K562 (cell line): Measurements from ENCODE around the gene MAP3K7CL. TPM values are rescaled to one million over a fixed set of nuclear protein-coding genes. Genes with fewer than 3 reads are reported as not detected.

Experiments used
- ATAC-seq: fragments of 200-7000 bp; cut with Tn5 transposase; 3 replicates; pipeline ENCODE4 v1.9.1; 2020; ENCODE audit warnings: moderate library complexity
- BruUV-seq: library from RNA; stranded (reverse); fragments of 400-500 nt; replicated peaks from 2 replicates; lab custom pipeline; 2021; lab: Mats Ljungman, UMichigan
- CTCF ChIA-PET: fragments of 300-600 bp; formaldehyde crosslinking; extraction: SDS; loops from one replicate; lab custom pipeline; 2021; ENCODE audit warnings: low intra/inter-chr PET ratio; lab: Yijun Ruan, JAX
- POLR2A ChIA-PET: fragments of 300-600, 350-650 bp; sonication (Branson Sonifier 250); formaldehyde crosslinking; extraction: SDS; loops from one replicate; lab custom pipeline; 2021; ENCODE audit warnings: antibody characterized with exemption, inconsistent platforms; lab: Yijun Ruan, JAX
- DNase-seq, 4 experiments: peaks; one replicate each; pipeline versions ENCODE4 v3.0.0 to v3.0.0-alpha.2; 2011 to 2018; ENCODE audit warnings: low spot score in 3 of 4, mixed read lengths in 3 of 4; ENCODE audit errors: extremely low read depth in 1 of 4
- FAIRE-seq: peaks from 2 replicates; lab custom pipeline; 2011; peaks lifted over from hg19 to GRCh38; lab: Jason Lieb, UNC
- H2AFZ ChIP-seq: 2 replicates; pipeline ENCODE4 v1.6.0; 2011; ENCODE audit warnings: low read depth, low read length, control low read depth, inconsistent platforms
- H3K27ac ChIP-seq: fragments of 200-600 bp; 3 replicates; pipeline ENCODE4 v1.8.0; 2011; ENCODE audit warnings: low read depth, mild to moderate bottlenecking, control low read depth, inconsistent platforms, low read length, moderate library complexity, mixed read lengths; ENCODE audit errors: extremely low read depth
- H3K27me3 ChIP-seq, 2 experiments: fragments of 300-600 bp in 1 of 2; 2 replicates in 1 of 2; 3 replicates in 1 of 2; pipeline versions ENCODE4 v1.6.0 to v1.8.0; 2011; ENCODE audit warnings: inconsistent platforms in 2 of 2, low read length in 2 of 2, mild to moderate bottlenecking in 1 of 2, mixed read lengths in 1 of 2, moderate library complexity in 1 of 2; ENCODE audit not compliant: control insufficient read depth in 2 of 2, insufficient read depth in 2 of 2
- H3K36me3 ChIP-seq: fragments of 300-600 bp; 3 replicates; pipeline ENCODE4 v1.8.0; 2011; ENCODE audit warnings: mild to moderate bottlenecking, low read length, inconsistent platforms; ENCODE audit not compliant: control insufficient read depth, insufficient read depth
- H3K4me1 ChIP-seq, 2 experiments: fragments of 200-600 bp in 1 of 2; replicated peaks in 1 of 2; 2 replicates in 1 of 2; 3 replicates in 1 of 2; pipeline versions ENCODE4 v1.5.1 to v1.8.0; 2011; ENCODE audit warnings: inconsistent platforms in 2 of 2, low read length in 2 of 2, mild to moderate bottlenecking in 1 of 2, mixed read lengths in 1 of 2, moderate library complexity in 1 of 2; ENCODE audit not compliant: control insufficient read depth in 2 of 2, insufficient read depth in 2 of 2
- H3K4me2 ChIP-seq: 2 replicates; pipeline ENCODE4 v1.6.1; 2011; ENCODE audit warnings: low read length, control low read depth, inconsistent platforms, mixed read lengths; ENCODE audit not compliant: insufficient read depth
- H3K4me3 ChIP-seq: fragments of 200-600 bp; sonication (generic), shearing (Covaris generic); 2 replicates; pipeline ENCODE4 v1.5.1; 2016; ENCODE audit warnings: control low read depth, inconsistent platforms
- H3K79me2 ChIP-seq: fragments of 200-600 bp; 3 replicates; pipeline ENCODE4 v1.8.0; 2011; ENCODE audit warnings: low read length, inconsistent platforms; ENCODE audit not compliant: control insufficient read depth, insufficient read depth
- H3K9ac ChIP-seq, 2 experiments: 2 replicates each; pipeline versions ENCODE4 v1.6.0 to v1.6.1; 2011; ENCODE audit warnings: low read depth in 2 of 2, low read length in 2 of 2, control low read depth in 1 of 2, inconsistent platforms in 1 of 2, mild to moderate bottlenecking in 1 of 2, mixed read lengths in 1 of 2; ENCODE audit not compliant: insufficient read depth in 1 of 2
- H3K9me1 ChIP-seq: one replicate; pipeline ENCODE4 v1.6.0; 2011; ENCODE audit warnings: inconsistent platforms, mild to moderate bottlenecking, low read length, moderate library complexity; ENCODE audit not compliant: control insufficient read depth, insufficient read depth
- H3K9me3 ChIP-seq: replicated peaks from 2 replicates; pipeline ENCODE4 v1.5.1; 2011; ENCODE audit warnings: low read depth, low read length, inconsistent platforms; ENCODE audit not compliant: control insufficient read depth, insufficient read depth
- H4K20me1 ChIP-seq: replicated peaks from 2 replicates; pipeline ENCODE4 v1.6.1; 2011; ENCODE audit warnings: low read length, inconsistent platforms, mixed read lengths; ENCODE audit not compliant: control insufficient read depth, insufficient read depth
- DMBX1 ChIP-seq: fragments of 250-450 bp; sonication (Bioruptor Pico); IDR thresholded peaks from 2 replicates; pipeline ENCODE4 v1.8.0; 2022; ENCODE audit warnings: inconsistent platforms, mild to moderate bottlenecking, moderate library complexity, borderline replicate concordance
- ELF4 ChIP-seq: fragments of 450-650 bp; formaldehyde crosslinking; IDR thresholded peaks from 2 replicates; pipeline ENCODE4 v1.4.0; 2022; ENCODE audit warnings: missing genetic modification characterization
- ESRRB ChIP-seq: fragments of 250-450 bp; sonication (Bioruptor Pico); IDR thresholded peaks from 2 replicates; pipeline ENCODE4 v1.5.0; 2020; ENCODE audit warnings: mild to moderate bottlenecking, moderate library complexity, borderline replicate concordance
- HMGN3 ChIP-seq: IDR thresholded peaks from 2 replicates; pipeline ENCODE4 v1.6.1; 2011; ENCODE audit warnings: borderline replicate concordance, low read depth, mild to moderate bottlenecking, mixed read lengths, low read length; ENCODE audit not compliant: insufficient read length; ENCODE audit errors: extremely low read depth
- KLF16 ChIP-seq: IDR thresholded peaks from 2 replicates; pipeline ENCODE4 v1.6.1; 2016; ENCODE audit warnings: antibody characterized with exemption
- MCM7 ChIP-seq, 2 experiments: fragments of 450-650 bp; IDR thresholded peaks; 2 replicates each; pipeline ENCODE4 v1.6.1; 2016 to 2018
- NFIC ChIP-seq: fragments of 450-650 bp; IDR thresholded peaks from 2 replicates; pipeline ENCODE4 v1.6.1; 2017; ENCODE audit warnings: mild to moderate bottlenecking, inconsistent platforms
- OTX1 ChIP-seq: fragments of 450-650 bp; formaldehyde crosslinking; IDR thresholded peaks from 2 replicates; pipeline ENCODE4 v1.4.0; 2022; ENCODE audit warnings: mild to moderate bottlenecking
- RBBP5 ChIP-seq: fragments of 200-600 bp; sonication (generic); IDR thresholded peaks from 2 replicates; pipeline ENCODE4 v1.6.1; 2012; ENCODE audit warnings: borderline replicate concordance, mild to moderate bottlenecking, low read length, control low read depth, inconsistent platforms; ENCODE audit not compliant: insufficient read depth, poor library complexity, severe bottlenecking
- RBM39 ChIP-seq: fragments of 200-400 bp; formaldehyde crosslinking; optimal IDR thresholded peaks from 2 replicates; pipeline ENCODE3; 2018; ENCODE audit warnings: low read depth, low read length
- SP2 ChIP-seq: IDR thresholded peaks from 2 replicates; pipeline ENCODE4 v1.6.1; 2011; ENCODE audit warnings: mild to moderate bottlenecking, low read depth, low read length, moderate library complexity; ENCODE audit not compliant: poor library complexity, severe bottlenecking; ENCODE audit errors: extremely low read depth
- SRSF9 ChIP-seq: fragments of 200-400 bp; formaldehyde crosslinking; IDR thresholded peaks from 2 replicates; pipeline ENCODE4 v1.6.1; 2017; ENCODE audit warnings: low read depth, low read length, borderline replicate concordance
- U2AF1 ChIP-seq: fragments of 200-400 bp; formaldehyde crosslinking; optimal IDR thresholded peaks from 2 replicates; pipeline ENCODE3; 2017; ENCODE audit warnings: mild to moderate bottlenecking, low read depth, low read length, moderate library complexity
- ZNF133 ChIP-seq: fragments of 250-450 bp; sonication (Bioruptor Pico); IDR thresholded peaks from 2 replicates; pipeline ENCODE4 v1.4.0; 2020; ENCODE audit warnings: mild to moderate bottlenecking
- ZNF551 ChIP-seq: fragments of 250-450 bp; sonication (Bioruptor Pico); IDR thresholded peaks from 2 replicates; pipeline ENCODE4 v1.5.0; 2021; ENCODE audit warnings: mild to moderate bottlenecking, moderate library complexity
- ZNF57 ChIP-seq: fragments of 450-650 bp; formaldehyde crosslinking; IDR thresholded peaks from 2 replicates; pipeline ENCODE4 v1.4.0; 2020; ENCODE audit warnings: mild to moderate bottlenecking, moderate library complexity
- WGBS: fragments of 100-300 bp; shearing (Covaris generic); methylation state at CpG from one replicate; pipeline ENCODE4 v1.1.6; 2016; ENCODE audit warnings: low coverage, mixed read lengths; ENCODE audit not compliant: insufficient coverage; ENCODE audit errors: missing lambda C conversion rate; 5-methylcytosine and 5-hydroxymethylcytosine counted together
- in situ Hi-C: fragments of 300-500 bp; cut with MboI; formaldehyde crosslinking; loops from 4 replicates; pipeline ENCODE4 v1.15.0; 2018; ENCODE audit warnings: inconsistent platforms, mixed read lengths
- intact Hi-C: fragments of 100-400 bp; cut with micrococcal nuclease; formaldehyde crosslinking; loops from 2 replicates; pipeline ENCODE4 v1.14.2; 2022
- polyA plus RNA-seq, 8 experiments: library from polyadenylated mRNA; depleted of rRNA in 4 of 8; stranded (reverse) in 5 of 8; unstranded in 3 of 8; fragments of >200 nt; fragmentation: Nextera tagmentation in 2 of 8; fragmentation: Illumina TruSeq in 1 of 8; extraction: Ambion mirVana in 2 of 8; extraction: Trizol in 1 of 8; gene quantifications; 2 replicates each; pipeline versions ENCODE4 v1.2.1 to v1.2.3, GENCODE V29; 2011 to 2014; ENCODE audit warnings: inconsistent platforms in 1 of 8, missing spikeins in 1 of 8
- total RNA-seq, 7 experiments: library from RNA; depleted of rRNA in 6 of 7; stranded (reverse); fragments of >200 nt in 6 of 7; fragmentation: Illumina TruSeq in 2 of 7; extraction: Trizol in 2 of 7; gene quantifications; 2 replicates each; pipeline versions ENCODE4 v1.2.1 to v1.2.3, GENCODE V29; 2011 to 2021; ENCODE audit warnings: low replicate concordance in 1 of 7
- TF ChIP-seq, protein P1 (sequence below), 2 experiments: IDR thresholded peaks; 2 replicates each; pipeline ENCODE4 v1.6.1; 2011; ENCODE audit warnings: borderline replicate concordance in 1 of 2, control low read depth in 1 of 2, low read depth in 1 of 2, low read length in 1 of 2, mild to moderate bottlenecking in 1 of 2, mixed read lengths in 1 of 2, moderate library complexity in 1 of 2; ENCODE audit not compliant: insufficient read depth in 1 of 2, insufficient read length in 1 of 2, poor library complexity in 1 of 2, severe bottlenecking in 1 of 2; ENCODE audit errors: extremely low read depth in 1 of 2
- TF ChIP-seq, protein P2 (sequence below): fragments of 450-650 bp; formaldehyde crosslinking; IDR thresholded peaks from 2 replicates; pipeline ENCODE4 v1.4.0; 2022; ENCODE audit warnings: missing genetic modification characterization
- TF ChIP-seq, protein P3 (sequence below): fragments of 450-650 bp; conservative IDR thresholded peaks from 2 replicates; pipeline ENCODE4 v1.6.1; 2016; ENCODE audit warnings: missing genetic modification characterization, low read depth, mild to moderate bottlenecking, missing compliant biosample characterization, moderate library complexity

Gene MAP3K7CL
- total and polyA plus RNA-seq, 9 of the 15 experiments (the other 6 are each of a cell fraction or from before 2014, with no cell fraction given) = 0.13 to 0.15 (median 0.14) TPM; not detected in 6

DNA sequence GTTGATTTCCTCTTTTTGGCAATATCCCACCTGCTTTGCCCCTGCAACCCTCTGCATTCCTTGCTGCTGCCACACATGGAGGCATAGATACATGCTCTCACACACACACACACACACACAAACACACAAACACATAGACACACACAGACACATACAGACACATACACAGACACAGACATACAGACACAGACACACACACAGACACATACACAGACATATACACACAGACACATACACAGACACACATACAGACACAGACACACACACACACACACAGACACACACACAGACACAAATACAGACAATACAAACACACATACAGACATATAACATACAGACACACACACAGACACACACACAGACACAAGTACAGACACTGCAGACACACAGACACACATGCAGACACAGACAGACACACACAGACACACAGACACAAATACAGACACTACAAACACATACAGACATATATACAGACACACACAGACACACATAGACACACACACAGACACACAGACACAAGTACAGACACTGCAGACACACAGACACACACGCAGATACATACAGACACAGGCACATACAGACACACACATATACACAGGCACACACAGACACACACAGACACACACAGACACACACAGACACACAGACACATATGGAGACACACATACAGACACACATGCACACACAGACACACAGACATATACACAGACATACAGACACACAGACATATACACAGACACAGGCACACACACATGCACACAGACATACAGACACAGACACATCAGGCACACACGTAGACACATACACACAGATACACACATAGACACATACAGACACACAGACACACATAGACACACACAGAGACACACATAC, 83.3 kb downstream of the MAP3K7CL start:
- WGBS = 3% methylated on average over 2 of the region's 2 CpGs
- BruUV-seq = no TSS peak
- no peak overlapping the region for H3K27ac ChIP-seq
- ATAC-seq (no peak), FAIRE-seq (peak; percentile 42), DNase-seq (no peak)
- H2AFZ ChIP-seq = no peak overlapping the region
- H4K20me1 ChIP-seq = no peaks in the 10 kb centered on the region
- no peaks in the 10 kb centered on the region for H3K9me1 ChIP-seq
- intact Hi-C loops (no loop called here), in situ Hi-C loops (no loop called here)
- no peaks in the 10 kb centered on the region; a peak in 1 of 5 replicates for H3K4me1 ChIP-seq
- H3K4me3 ChIP-seq = no peak overlapping the region
- no peak overlapping the region for H3K4me2 ChIP-seq
- POLR2A ChIA-PET = no interaction called here
- CTCF ChIA-PET = no interaction called here
- H3K36me3 ChIP-seq = no peaks in the 10 kb centered on the region
- H3K9ac ChIP-seq = no peak overlapping the region
- peaks cover 0 to 16% of the 10 kb centered on the region in 2 experiments; a peak in 2 of 5 replicates for H3K27me3 ChIP-seq
- no peaks in the 10 kb centered on the region for H3K79me2 ChIP-seq
- H3K9me3 ChIP-seq = no peaks in the 10 kb centered on the region
- TF ChIP-seq ELF4 (CRISPR knock-in tag) = peak; percentile 83; the same call in 1 of the 2 replicates
- TF ChIP-seq ESRRB (CRISPR knock-in tag) = no peak
- TF ChIP-seq ZNF57 (CRISPR knock-in tag) = no peak
- no peak for TF ChIP-seq KLF16
- TF ChIP-seq, protein P1, sequence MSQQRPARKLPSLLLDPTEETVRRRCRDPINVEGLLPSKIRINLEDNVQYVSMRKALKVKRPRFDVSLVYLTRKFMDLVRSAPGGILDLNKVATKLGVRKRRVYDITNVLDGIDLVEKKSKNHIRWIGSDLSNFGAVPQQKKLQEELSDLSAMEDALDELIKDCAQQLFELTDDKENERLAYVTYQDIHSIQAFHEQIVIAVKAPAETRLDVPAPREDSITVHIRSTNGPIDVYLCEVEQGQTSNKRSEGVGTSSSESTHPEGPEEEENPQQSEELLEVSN (IDR thresholded peaks at IDR 0.05; ENCODE audit: borderline replicate concordance in 1 of 2, extremely low read depth in 1 of 2, insufficient read depth in 1 of 2, insufficient read length in 1 of 2, low read depth in 1 of 2, low read length in 1 of 2, poor library complexity in 1 of 2, severe bottlenecking in 1 of 2) = no peak
- no peak for TF ChIP-seq ZNF551 (CRISPR knock-in tag)
- TF ChIP-seq, protein P2, sequence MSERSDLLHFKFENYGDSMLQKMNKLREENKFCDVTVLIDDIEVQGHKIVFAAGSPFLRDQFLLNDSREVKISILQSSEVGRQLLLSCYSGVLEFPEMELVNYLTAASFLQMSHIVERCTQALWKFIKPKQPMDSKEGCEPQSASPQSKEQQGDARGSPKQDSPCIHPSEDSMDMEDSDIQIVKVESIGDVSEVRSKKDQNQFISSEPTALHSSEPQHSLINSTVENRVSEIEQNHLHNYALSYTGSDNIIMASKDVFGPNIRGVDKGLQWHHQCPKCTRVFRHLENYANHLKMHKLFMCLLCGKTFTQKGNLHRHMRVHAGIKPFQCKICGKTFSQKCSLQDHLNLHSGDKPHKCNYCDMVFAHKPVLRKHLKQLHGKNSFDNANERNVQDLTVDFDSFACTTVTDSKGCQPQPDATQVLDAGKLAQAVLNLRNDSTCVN (CRISPR knock-in tag) = peak; percentile 79
- TF ChIP-seq RBBP5 = no peak
- TF ChIP-seq SRSF9 = no peak
- no peak for TF ChIP-seq RBM39
- TF ChIP-seq NFIC = no peak
- TF ChIP-seq U2AF1 = no peak
- peak; percentile 64 for TF ChIP-seq OTX1
- no peak for TF ChIP-seq SP2
- no peak for TF ChIP-seq HMGN3
- TF ChIP-seq MCM7 (IDR thresholded peaks at IDR 0.05) = no peak
- TF ChIP-seq, protein P3, sequence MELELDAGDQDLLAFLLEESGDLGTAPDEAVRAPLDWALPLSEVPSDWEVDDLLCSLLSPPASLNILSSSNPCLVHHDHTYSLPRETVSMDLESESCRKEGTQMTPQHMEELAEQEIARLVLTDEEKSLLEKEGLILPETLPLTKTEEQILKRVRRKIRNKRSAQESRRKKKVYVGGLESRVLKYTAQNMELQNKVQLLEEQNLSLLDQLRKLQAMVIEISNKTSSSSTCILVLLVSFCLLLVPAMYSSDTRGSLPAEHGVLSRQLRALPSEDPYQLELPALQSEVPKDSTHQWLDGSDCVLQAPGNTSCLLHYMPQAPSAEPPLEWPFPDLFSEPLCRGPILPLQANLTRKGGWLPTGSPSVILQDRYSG (tag) = no peak
- no peak for TF ChIP-seq DMBX1 (CRISPR knock-in tag)
- TF ChIP-seq ZNF133 (CRISPR knock-in tag) = no peak
